K562 (cell line): ENCODE results near the gene RNFT2. TPM values are rescaled to one million over a fixed set of nuclear protein-coding genes. Genes with fewer than 3 reads are reported as not detected.
A peak's percentile ranks its signal among the peaks of the same experiment; 100 is the strongest.

Experiments
- ATAC-seq: fragments of 200-7000 bp; cut with Tn5 transposase; 3 replicates; pipeline ENCODE4 v1.9.1; 2020; ENCODE audit warnings: moderate library complexity
- BruUV-seq: library from RNA; stranded (reverse); fragments of 400-500 nt; replicated peaks from 2 replicates; lab custom pipeline; 2021; lab: Mats Ljungman, UMichigan
- CTCF ChIA-PET: fragments of 300-600 bp; formaldehyde crosslinking; extraction: SDS; loops from one replicate; lab custom pipeline; 2021; ENCODE audit warnings: low intra/inter-chr PET ratio; lab: Yijun Ruan, JAX
- POLR2A ChIA-PET: fragments of 300-600, 350-650 bp; sonication (Branson Sonifier 250); formaldehyde crosslinking; extraction: SDS; loops from one replicate; lab custom pipeline; 2021; ENCODE audit warnings: antibody characterized with exemption, inconsistent platforms; lab: Yijun Ruan, JAX
- DNase-seq, 4 experiments: peaks; one replicate each; pipeline versions ENCODE4 v3.0.0 to v3.0.0-alpha.2; 2011 to 2018; ENCODE audit warnings: low spot score in 3 of 4, mixed read lengths in 3 of 4; ENCODE audit errors: extremely low read depth in 1 of 4
- FAIRE-seq: peaks from 2 replicates; lab custom pipeline; 2011; peaks lifted over from hg19 to GRCh38; lab: Jason Lieb, UNC
- H2AFZ ChIP-seq: 2 replicates; pipeline ENCODE4 v1.6.0; 2011; ENCODE audit warnings: low read depth, low read length, control low read depth, inconsistent platforms
- H3K27ac ChIP-seq: fragments of 200-600 bp; 3 replicates; pipeline ENCODE4 v1.8.0; 2011; ENCODE audit warnings: low read depth, mild to moderate bottlenecking, control low read depth, inconsistent platforms, low read length, moderate library complexity, mixed read lengths; ENCODE audit errors: extremely low read depth
- H3K27me3 ChIP-seq, 2 experiments: fragments of 300-600 bp in 1 of 2; 2 replicates in 1 of 2; 3 replicates in 1 of 2; pipeline versions ENCODE4 v1.6.0 to v1.8.0; 2011; ENCODE audit warnings: inconsistent platforms in 2 of 2, low read length in 2 of 2, mild to moderate bottlenecking in 1 of 2, mixed read lengths in 1 of 2, moderate library complexity in 1 of 2; ENCODE audit not compliant: control insufficient read depth in 2 of 2, insufficient read depth in 2 of 2
- H3K36me3 ChIP-seq: fragments of 300-600 bp; 3 replicates; pipeline ENCODE4 v1.8.0; 2011; ENCODE audit warnings: mild to moderate bottlenecking, low read length, inconsistent platforms; ENCODE audit not compliant: control insufficient read depth, insufficient read depth
- H3K4me1 ChIP-seq, 2 experiments: fragments of 200-600 bp in 1 of 2; replicated peaks in 1 of 2; 2 replicates in 1 of 2; 3 replicates in 1 of 2; pipeline versions ENCODE4 v1.5.1 to v1.8.0; 2011; ENCODE audit warnings: inconsistent platforms in 2 of 2, low read length in 2 of 2, mild to moderate bottlenecking in 1 of 2, mixed read lengths in 1 of 2, moderate library complexity in 1 of 2; ENCODE audit not compliant: control insufficient read depth in 2 of 2, insufficient read depth in 2 of 2
- H3K4me2 ChIP-seq: 2 replicates; pipeline ENCODE4 v1.6.1; 2011; ENCODE audit warnings: low read length, control low read depth, inconsistent platforms, mixed read lengths; ENCODE audit not compliant: insufficient read depth
- H3K4me3 ChIP-seq: fragments of 200-600 bp; sonication (generic), shearing (Covaris generic); 2 replicates; pipeline ENCODE4 v1.5.1; 2016; ENCODE audit warnings: control low read depth, inconsistent platforms
- H3K79me2 ChIP-seq: fragments of 200-600 bp; 3 replicates; pipeline ENCODE4 v1.8.0; 2011; ENCODE audit warnings: low read length, inconsistent platforms; ENCODE audit not compliant: control insufficient read depth, insufficient read depth
- H3K9ac ChIP-seq, 2 experiments: 2 replicates each; pipeline versions ENCODE4 v1.6.0 to v1.6.1; 2011; ENCODE audit warnings: low read depth in 2 of 2, low read length in 2 of 2, control low read depth in 1 of 2, inconsistent platforms in 1 of 2, mild to moderate bottlenecking in 1 of 2, mixed read lengths in 1 of 2; ENCODE audit not compliant: insufficient read depth in 1 of 2
- H3K9me1 ChIP-seq: one replicate; pipeline ENCODE4 v1.6.0; 2011; ENCODE audit warnings: inconsistent platforms, mild to moderate bottlenecking, low read length, moderate library complexity; ENCODE audit not compliant: control insufficient read depth, insufficient read depth
- H3K9me3 ChIP-seq: replicated peaks from 2 replicates; pipeline ENCODE4 v1.5.1; 2011; ENCODE audit warnings: low read depth, low read length, inconsistent platforms; ENCODE audit not compliant: control insufficient read depth, insufficient read depth
- H4K20me1 ChIP-seq: replicated peaks from 2 replicates; pipeline ENCODE4 v1.6.1; 2011; ENCODE audit warnings: low read length, inconsistent platforms, mixed read lengths; ENCODE audit not compliant: control insufficient read depth, insufficient read depth
- BCOR ChIP-seq: fragments of 450-650 bp; IDR thresholded peaks from 2 replicates; pipeline ENCODE4 v1.6.1; 2016
- BRD4 ChIP-seq: fragments of 200-600 bp; sonication (generic); IDR thresholded peaks from 2 replicates; pipeline ENCODE4 v1.6.1; 2017; ENCODE audit warnings: inconsistent platforms
- E2F6 ChIP-seq, 2 experiments: IDR thresholded peaks; 2 replicates each; pipeline ENCODE4 v1.6.1; 2011; ENCODE audit warnings: borderline replicate concordance in 1 of 2, control low read depth in 1 of 2, low read depth in 1 of 2, low read length in 1 of 2, mild to moderate bottlenecking in 1 of 2, mixed read lengths in 1 of 2, moderate library complexity in 1 of 2; ENCODE audit not compliant: insufficient read depth in 1 of 2, insufficient read length in 1 of 2, poor library complexity in 1 of 2, severe bottlenecking in 1 of 2; ENCODE audit errors: extremely low read depth in 1 of 2
- HLTF ChIP-seq: fragments of 450-650 bp; IDR thresholded peaks from 2 replicates; pipeline ENCODE4 v1.6.1; 2016
- HNRNPUL1 ChIP-seq: fragments of 200-400 bp; formaldehyde crosslinking; IDR thresholded peaks from 2 replicates; pipeline ENCODE4 v1.6.1; 2017; ENCODE audit warnings: low read length
- NELFE ChIP-seq: IDR thresholded peaks from 2 replicates; pipeline ENCODE4 v1.6.1; 2011; ENCODE audit warnings: mild to moderate bottlenecking; ENCODE audit not compliant: insufficient read depth, insufficient read length
- PRMT5 ChIP-seq: sonication (generic); formaldehyde crosslinking; IDR thresholded peaks from 2 replicates; pipeline ENCODE4 v1.5.0; 2020; ENCODE audit warnings: missing genetic modification reagents
- RBM25 ChIP-seq: fragments of 200-400 bp; formaldehyde crosslinking; IDR thresholded peaks from 2 replicates; pipeline ENCODE4 v1.6.1; 2018; ENCODE audit warnings: low read length, low read depth, moderate library complexity; ENCODE audit not compliant: severe bottlenecking
- RFX1 ChIP-seq: fragments of 450-650 bp; IDR thresholded peaks from 2 replicates; pipeline ENCODE4 v1.6.1; 2016; ENCODE audit warnings: mild to moderate bottlenecking, moderate library complexity
- SMAD4 ChIP-seq: fragments of 250-450 bp; sonication (Bioruptor Pico); conservative IDR thresholded peaks from 2 replicates; pipeline ENCODE4 v1.8.0; 2021; ENCODE audit warnings: inconsistent platforms, mild to moderate bottlenecking, moderate library complexity
- ZNF431 ChIP-seq: sonication (generic); formaldehyde crosslinking; IDR thresholded peaks from 2 replicates; pipeline ENCODE4 v1.8.0; 2022; ENCODE audit warnings: mild to moderate bottlenecking, missing genetic modification reagents
- ZNF512 ChIP-seq: IDR thresholded peaks from 2 replicates; pipeline ENCODE4 v1.6.1; 2016; ENCODE audit warnings: missing genetic modification characterization, missing compliant biosample characterization
- ZNF655 ChIP-seq: fragments of 250-450 bp; sonication (Bioruptor Pico); IDR thresholded peaks from 2 replicates; pipeline ENCODE4 v1.5.0; 2021
- WGBS: fragments of 100-300 bp; shearing (Covaris generic); methylation state at CpG from one replicate; pipeline ENCODE4 v1.1.6; 2016; ENCODE audit warnings: low coverage, mixed read lengths; ENCODE audit not compliant: insufficient coverage; ENCODE audit errors: missing lambda C conversion rate; 5-methylcytosine and 5-hydroxymethylcytosine counted together
- in situ Hi-C: fragments of 300-500 bp; cut with MboI; formaldehyde crosslinking; loops from 4 replicates; pipeline ENCODE4 v1.15.0; 2018; ENCODE audit warnings: inconsistent platforms, mixed read lengths
- intact Hi-C: fragments of 100-400 bp; cut with micrococcal nuclease; formaldehyde crosslinking; loops from 2 replicates; pipeline ENCODE4 v1.14.2; 2022
- polyA plus RNA-seq, 8 experiments: library from polyadenylated mRNA; depleted of rRNA in 4 of 8; stranded (reverse) in 5 of 8; unstranded in 3 of 8; fragments of >200 nt; fragmentation: Nextera tagmentation in 2 of 8; fragmentation: Illumina TruSeq in 1 of 8; extraction: Ambion mirVana in 2 of 8; extraction: Trizol in 1 of 8; gene quantifications; 2 replicates each; pipeline versions ENCODE4 v1.2.1 to v1.2.3, GENCODE V29; 2011 to 2014; ENCODE audit warnings: inconsistent platforms in 1 of 8, missing spikeins in 1 of 8
- total RNA-seq, 7 experiments: library from RNA; depleted of rRNA in 6 of 7; stranded (reverse); fragments of >200 nt in 6 of 7; fragmentation: Illumina TruSeq in 2 of 7; extraction: Trizol in 2 of 7; gene quantifications; 2 replicates each; pipeline versions ENCODE4 v1.2.1 to v1.2.3, GENCODE V29; 2011 to 2021; ENCODE audit warnings: low replicate concordance in 1 of 7

RNFT2 gene
- total and polyA plus RNA-seq, 9 of the 15 experiments (the other 6 are each of a cell fraction or from before 2014, with no cell fraction given): 3.6 to 26.3 (median 9.5) TPM

- TF ChIP-seq E2F6 (IDR thresholded peaks at IDR 0.05; ENCODE audit: borderline replicate concordance in 1 of 2, extremely low read depth in 1 of 2, insufficient read depth in 1 of 2, insufficient read length in 1 of 2, low read depth in 1 of 2, low read length in 1 of 2, poor library complexity in 1 of 2, severe bottlenecking in 1 of 2) (peak in 1 of 2 experiments; percentile 66), ZNF512 (tag) (no peak), NELFE (no peak), ZNF655 (CRISPR knock-in tag) (no peak), ZNF431 (CRISPR knock-in tag) (no peak)
Measured at GRCh38 chr12:116896411-116896924, 158.4 kb downstream of the RNFT2 start (continued).

- intact Hi-C loops: no loop called here
- no TSS peak for BruUV-seq
Measured at GRCh38 chr12:116897476-116897875, 159.4 kb downstream of the RNFT2 start.

More at GRCh38 chr12:116897476-116897875, 159.4 kb downstream of the RNFT2 start:
- Histone ChIP-seq H3K4me3 (no peak overlapping the region), H3K4me1 (peaks cover 0 to 3% of the 10 kb centered on the region in 2 experiments; a peak in 2 of 5 replicates), H2AFZ (no peak overlapping the region), H3K36me3 (no peaks in the 10 kb centered on the region), H4K20me1 (no peaks in the 10 kb centered on the region), H3K79me2 (no peaks in the 10 kb centered on the region), H3K9me1 (no peaks in the 10 kb centered on the region), H3K27ac (no peak overlapping the region), H3K4me2 (no peak overlapping the region), H3K27me3 (peaks cover 0 to 5% of the 10 kb centered on the region in 2 experiments; a peak in 2 of 5 replicates), H3K9ac (no peak overlapping the region), H3K9me3 (no peaks in the 10 kb centered on the region)
- POLR2A ChIA-PET: interaction anchor here (0.7 kb wide), 1 partner anchor 139 kb away, joined by 4 read pairs; no protein-coding TSS in a partner anchor
- TF ChIP-seq HLTF (peak; percentile 60; the same call in 1 of the 2 replicates), RBM25 (peak; percentile 85), BCOR (peak; percentile 19; the same call in 1 of the 2 replicates), PRMT5 (CRISPR knock-in tag) (no peak), RFX1 (peak; percentile 66), SMAD4 (CRISPR knock-in tag) (no peak), BRD4 (no peak), HNRNPUL1 (no peak)
- CTCF ChIA-PET: no interaction called here
- WGBS: 2% methylated on average over 4 of the region's 4 CpGs
- ATAC-seq: no peak
- DNase-seq: no peak
- no peak for FAIRE-seq
- in situ Hi-C loops: no loop called here
